DND-41 (cell line): Measurements from ENCODE around the gene SRP68.

ENCODE experiments used
- ATAC-seq: fragments of 200-7000 bp; cut with Tn5 transposase; 3 replicates; pipeline ENCODE4 v1.9.1; 2021; ENCODE audit warnings: low read depth; ENCODE audit not compliant: insufficient read depth
- DNase-seq: peaks from one replicate; pipeline ENCODE4 v3.0.0-alpha.2; 2020
- H2AFZ ChIP-seq: 2 replicates; pipeline ENCODE4 v1.6.0; 2012; ENCODE audit warnings: low read depth, low read length
- H3K27ac ChIP-seq: 2 replicates; pipeline ENCODE4 v1.5.1; 2012; ENCODE audit warnings: low read length, inconsistent platforms
- H3K27me3 ChIP-seq: fragments of 200-600 bp; sonication (generic); 2 replicates; pipeline ENCODE4 v1.6.0; 2012; ENCODE audit warnings: low read length, mild to moderate bottlenecking, inconsistent platforms; ENCODE audit not compliant: insufficient read depth, poor library complexity
- H3K36me3 ChIP-seq: 2 replicates; pipeline ENCODE4 v1.5.1; 2012; ENCODE audit warnings: low read length, inconsistent platforms; ENCODE audit not compliant: insufficient read depth
- H3K4me1 ChIP-seq: 2 replicates; pipeline ENCODE4 v1.5.1; 2012; ENCODE audit warnings: mild to moderate bottlenecking, low read length; ENCODE audit not compliant: insufficient read depth
- H3K4me2 ChIP-seq: 2 replicates; pipeline ENCODE4 v1.6.0; 2012; ENCODE audit warnings: mild to moderate bottlenecking, moderate library complexity, low read length, inconsistent platforms; ENCODE audit not compliant: insufficient read depth
- H3K4me3 ChIP-seq, 2 experiments: fragments of 200-600 bp in 1 of 2; shearing (Covaris generic) in 1 of 2; 2 replicates each; pipeline ENCODE4 v1.5.1; 2012 to 2016; ENCODE audit warnings: inconsistent platforms in 2 of 2, low read length in 2 of 2, mild to moderate bottlenecking in 2 of 2, low read depth in 1 of 2, moderate library complexity in 1 of 2
- H3K79me2 ChIP-seq: 2 replicates; pipeline ENCODE4 v1.6.0; 2012; ENCODE audit warnings: low read length, inconsistent platforms; ENCODE audit not compliant: insufficient read depth
- H3K9ac ChIP-seq: 2 replicates; pipeline ENCODE4 v1.6.0; 2012; ENCODE audit warnings: low read depth, mild to moderate bottlenecking, inconsistent platforms, low read length, moderate library complexity
- H3K9me3 ChIP-seq: 2 replicates; pipeline ENCODE4 v1.5.1; 2012; ENCODE audit warnings: low read length, moderate library complexity, mild to moderate bottlenecking, inconsistent platforms; ENCODE audit not compliant: insufficient read depth, severe bottlenecking
- H4K20me1 ChIP-seq: 2 replicates; pipeline ENCODE4 v1.6.0; 2012; ENCODE audit warnings: low read length; ENCODE audit not compliant: insufficient read depth
- EZH2 ChIP-seq: IDR thresholded peaks from 3 replicates; pipeline ENCODE4 v1.6.1; 2012; ENCODE audit warnings: borderline replicate concordance, low read depth, mild to moderate bottlenecking, moderate library complexity, low read length, inconsistent platforms; ENCODE audit not compliant: severe bottlenecking
- TF ChIP-seq, protein P1 (sequence below): IDR thresholded peaks from 2 replicates; pipeline ENCODE4 v1.5.1; 2012; ENCODE audit warnings: borderline replicate concordance, low read length, moderate library complexity, mild to moderate bottlenecking; ENCODE audit not compliant: poor library complexity, severe bottlenecking; ENCODE audit errors: extremely low read depth

Gene SRP68

DNA sequence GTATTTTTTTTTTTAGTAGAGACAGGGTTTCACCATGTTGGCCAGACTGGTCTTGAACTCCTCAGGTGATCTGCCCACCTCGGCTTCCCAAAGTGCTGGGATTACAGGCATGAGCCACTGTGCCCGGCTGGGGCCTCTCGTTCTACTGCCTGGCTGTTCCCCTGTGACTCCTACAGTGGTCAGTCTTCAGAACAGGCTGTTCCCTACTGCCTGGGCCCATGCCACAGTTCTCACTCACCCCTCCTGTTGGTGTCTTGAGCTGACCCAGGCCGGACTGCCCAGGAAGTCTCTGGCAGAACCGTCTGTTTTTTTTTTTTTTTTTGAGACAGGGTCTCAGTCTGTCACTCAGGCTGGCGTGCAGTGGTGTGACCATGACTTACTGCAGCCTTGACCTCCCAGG, 68.4 kb downstream of the SRP68 start:
- Histone ChIP-seq H3K9me3 (no peaks in the 10 kb centered on the region), H2AFZ (no peak overlapping the region), H4K20me1 (no peaks in the 10 kb centered on the region), H3K79me2 (no peaks in the 10 kb centered on the region), H3K27me3 (no peaks in the 10 kb centered on the region), H3K4me2 (no peak overlapping the region), H3K36me3 (0 out of 2 replicates have a peak, but pooled peaks cover 4% of the 10 kb centered on the region), H3K4me3 (no peak overlapping the region), H3K4me1 (no peaks in the 10 kb centered on the region), H3K27ac (no peak overlapping the region), H3K9ac (no peak overlapping the region)
- ATAC-seq (no peak), DNase-seq (no peak)
- no peak for TF ChIP-seq EZH2
- TF ChIP-seq, protein P1, sequence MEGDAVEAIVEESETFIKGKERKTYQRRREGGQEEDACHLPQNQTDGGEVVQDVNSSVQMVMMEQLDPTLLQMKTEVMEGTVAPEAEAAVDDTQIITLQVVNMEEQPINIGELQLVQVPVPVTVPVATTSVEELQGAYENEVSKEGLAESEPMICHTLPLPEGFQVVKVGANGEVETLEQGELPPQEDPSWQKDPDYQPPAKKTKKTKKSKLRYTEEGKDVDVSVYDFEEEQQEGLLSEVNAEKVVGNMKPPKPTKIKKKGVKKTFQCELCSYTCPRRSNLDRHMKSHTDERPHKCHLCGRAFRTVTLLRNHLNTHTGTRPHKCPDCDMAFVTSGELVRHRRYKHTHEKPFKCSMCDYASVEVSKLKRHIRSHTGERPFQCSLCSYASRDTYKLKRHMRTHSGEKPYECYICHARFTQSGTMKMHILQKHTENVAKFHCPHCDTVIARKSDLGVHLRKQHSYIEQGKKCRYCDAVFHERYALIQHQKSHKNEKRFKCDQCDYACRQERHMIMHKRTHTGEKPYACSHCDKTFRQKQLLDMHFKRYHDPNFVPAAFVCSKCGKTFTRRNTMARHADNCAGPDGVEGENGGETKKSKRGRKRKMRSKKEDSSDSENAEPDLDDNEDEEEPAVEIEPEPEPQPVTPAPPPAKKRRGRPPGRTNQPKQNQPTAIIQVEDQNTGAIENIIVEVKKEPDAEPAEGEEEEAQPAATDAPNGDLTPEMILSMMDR: no peak

DNA sequence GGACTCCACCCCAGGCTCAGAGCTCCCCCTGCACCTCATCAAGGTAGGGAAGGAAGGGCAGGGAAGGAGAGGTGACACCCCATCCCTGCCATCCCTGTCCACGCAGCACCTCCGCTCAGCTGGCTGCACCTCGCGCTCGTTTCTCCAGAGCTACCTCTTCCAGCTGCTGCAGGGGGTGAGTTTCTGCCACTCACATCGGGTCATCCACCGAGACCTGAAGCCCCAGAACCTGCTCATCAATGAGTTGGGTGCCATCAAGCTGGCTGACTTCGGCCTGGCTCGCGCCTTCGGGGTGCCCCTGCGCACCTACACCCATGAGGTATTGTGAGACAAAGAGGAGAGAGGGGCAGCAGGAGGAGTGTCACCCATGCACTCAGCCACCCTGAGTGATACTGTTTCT, 70.2 kb downstream of the SRP68 start:
- Histone ChIP-seq H3K27ac (no peak overlapping the region; the same call in 1 of the 2 replicates), H4K20me1 (no peaks in the 10 kb centered on the region), H3K4me2 (no peak overlapping the region), H3K4me3 (no peak overlapping the region), H2AFZ (no peak overlapping the region), H3K27me3 (no peaks in the 10 kb centered on the region), H3K9me3 (no peaks in the 10 kb centered on the region), H3K79me2 (no peaks in the 10 kb centered on the region), H3K36me3 (0 out of 2 replicates have a peak, but pooled peaks cover 4% of the 10 kb centered on the region), H3K4me1 (no peaks in the 10 kb centered on the region), H3K9ac (no peak overlapping the region)
- TF ChIP-seq, protein P1: no peak
- DNase-seq: no peak
- ATAC-seq: no peak

DNA sequence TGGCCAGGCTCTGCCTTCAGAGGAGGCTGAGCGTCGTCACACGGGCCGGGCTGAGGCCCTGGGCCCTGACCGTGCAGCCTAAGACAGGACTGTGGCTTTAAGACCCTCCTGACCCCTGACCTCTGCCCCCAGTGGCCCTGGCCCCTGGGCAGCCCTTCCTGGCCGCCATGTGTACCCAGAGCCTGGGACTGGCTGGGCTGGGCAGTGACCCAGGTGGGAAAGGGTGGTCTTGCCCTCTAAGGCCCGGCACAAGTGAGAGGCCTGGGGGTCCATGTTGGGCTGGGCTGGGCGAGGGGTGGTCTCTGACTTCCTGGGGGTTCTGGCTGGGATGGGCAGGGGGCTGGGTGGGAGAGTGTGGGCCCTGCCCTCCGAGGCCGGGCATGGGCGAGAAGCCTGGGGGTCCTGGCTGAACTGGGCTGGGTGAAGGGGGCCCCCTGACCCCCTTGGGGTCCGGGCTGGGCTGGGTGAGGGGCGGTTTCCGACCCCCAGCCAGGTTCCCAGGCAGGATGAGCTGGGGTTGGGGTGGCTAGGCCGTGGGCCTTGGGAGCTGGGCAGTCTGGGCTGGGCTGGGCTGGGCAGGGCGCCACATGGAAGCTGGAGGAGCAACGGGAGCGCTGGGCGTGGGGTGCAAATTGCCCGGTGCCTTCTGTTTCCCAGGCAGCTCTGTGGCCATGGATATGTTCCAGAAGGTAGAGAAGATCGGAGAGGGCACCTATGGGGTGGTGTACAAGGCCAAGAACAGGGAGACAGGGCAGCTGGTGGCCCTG, 71.4 kb downstream of the SRP68 start, which contains the start of gene CDK3:
TSS of gene CDK3 (plus strand) at position 101 of the 767 bp plus-strand sequence. CDS start at position 672, 571 bp downstream.
- ATAC-seq: no peak
- H3K4me2 ChIP-seq: no peak within 1 kb of the TSS
- H3K79me2 ChIP-seq: no peaks in the 10 kb centered on the region
- H3K9me3 ChIP-seq: no peaks in the 10 kb centered on the region
- 0 out of 2 replicates have a peak, but pooled peaks cover 4% of the 10 kb centered on the region for H3K36me3 ChIP-seq
- peak within 1 kb of the TSS; percentile 48; the same call in 1 of the 2 replicates for H3K27ac ChIP-seq
- no peaks in the 10 kb centered on the region for H3K27me3 ChIP-seq
- no peaks in the 10 kb centered on the region for H3K4me1 ChIP-seq
- TF ChIP-seq, protein P1: no peak
- TF ChIP-seq EZH2: no peak
- H4K20me1 ChIP-seq: no peaks in the 10 kb centered on the region
- no peak within 1 kb of the TSS; the same call in none of the 2 replicates for H3K9ac ChIP-seq
- DNase-seq: no peak
- H2AFZ ChIP-seq: no peak within 1 kb of the TSS
- no peak within 1 kb of the TSS for H3K4me3 ChIP-seq
